ENCODE data around the gene ZNF280B. TPM values are rescaled to one million over a fixed set of nuclear protein-coding genes. Genes with fewer than 3 reads are reported as not detected.
A peak's percentile ranks its signal among the peaks of the same experiment; 100 is the strongest.
"Not testable (repeated sequence)": the region's sequence is repeated elsewhere in the genome, so short reads cannot be mapped to it uniquely, and the experiment has no call there.

The ZNF280B gene
- total and polyA plus RNA-seq, 9 donors = 3.1 to 9.3 (median 4.1) TPM

DNA sequence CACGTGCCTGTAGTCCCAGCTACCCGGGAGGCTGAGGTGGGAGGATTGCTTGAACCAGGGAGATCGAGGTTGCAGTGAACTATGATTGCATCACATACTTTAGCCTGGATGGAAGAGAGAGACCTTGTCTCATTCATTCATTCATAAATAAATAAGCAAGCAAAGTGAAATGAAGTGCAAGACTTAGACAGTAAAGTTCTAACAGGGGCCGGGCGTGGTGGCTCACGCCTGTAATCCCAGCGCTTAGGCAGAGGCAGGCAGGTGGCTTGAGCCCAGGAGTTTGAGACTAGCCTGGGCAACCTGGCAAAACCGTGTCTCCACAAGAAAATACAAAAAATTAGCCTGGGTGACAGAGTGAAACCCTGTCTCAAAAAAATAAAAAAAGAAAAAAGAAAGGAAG lies 13.1 kb upstream of the ZNF280B start:
- no peak for DNase-seq
- peaks cover 5% of the 10 kb centered on the region for H3K27me3 ChIP-seq (ENCODE audit: control insufficient read depth, insufficient read depth, low read length)
- WGBS (ENCODE audit: insufficient coverage) = 84% methylated on average over 4 of the region's 8 CpGs

DNA sequence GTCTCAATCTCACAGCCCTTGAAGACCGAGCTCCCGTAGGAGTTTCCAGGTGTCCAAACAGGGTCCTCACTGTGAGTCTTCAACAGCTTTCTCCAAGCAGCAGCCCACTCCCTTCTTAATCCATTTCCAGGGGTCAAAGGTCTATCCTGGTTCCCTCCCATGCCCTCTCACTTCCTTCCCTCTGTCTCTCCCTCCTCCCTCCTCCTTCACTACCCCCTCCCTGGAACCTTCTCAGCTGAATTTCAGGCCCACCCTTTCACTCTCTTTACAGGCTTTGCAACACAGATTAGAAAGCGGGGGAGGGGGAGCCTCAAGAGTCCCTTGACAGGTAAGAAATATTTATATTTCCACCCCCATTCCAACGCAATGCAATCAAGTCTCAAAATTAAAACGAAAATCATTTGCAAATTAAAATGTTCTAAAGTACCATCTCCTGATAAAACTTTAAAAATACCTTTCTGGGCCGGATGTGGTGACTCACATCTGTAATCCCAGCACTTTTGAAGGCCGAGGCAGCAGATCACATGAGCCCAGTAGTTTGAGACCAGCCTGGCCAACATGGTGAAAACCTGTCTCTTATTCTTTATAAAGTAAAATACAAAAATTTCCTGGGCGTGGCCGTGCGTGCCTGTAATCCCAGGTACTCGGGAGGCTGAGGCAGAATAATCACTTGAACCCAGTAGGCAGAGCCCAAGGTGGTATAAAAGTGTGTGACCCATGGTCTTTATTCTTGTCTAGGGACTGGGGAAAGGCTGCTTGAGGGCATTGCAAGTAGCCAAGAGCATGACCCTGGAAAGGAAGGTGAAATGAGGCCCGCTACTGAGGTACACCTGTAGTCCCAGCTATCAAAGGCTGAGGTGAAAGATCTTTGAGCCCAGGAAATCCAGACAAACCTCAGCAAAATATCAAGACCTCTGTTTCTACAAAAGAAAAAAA lies 12.4 kb upstream of the ZNF280B start:
- no peak overlapping the region for H3K4me3 ChIP-seq (ENCODE audit: low read length)
- H3K27me3 ChIP-seq (ENCODE audit: control insufficient read depth, insufficient read depth, low read length) = peaks cover 5% of the 10 kb centered on the region
- no peaks in the 10 kb centered on the region for H3K9me3 ChIP-seq (replicated peaks; ENCODE audit: control insufficient read depth, low read depth, low read length)
- WGBS (ENCODE audit: insufficient coverage) = 81% methylated on average over 8 of the region's 12 CpGs
- H3K4me1 ChIP-seq (ENCODE audit: control insufficient read depth, insufficient read depth, low read length) = no peaks in the 10 kb centered on the region
- no peak overlapping the region for H3K27ac ChIP-seq (ENCODE audit: low read length)
- no peak for DNase-seq
- H3K36me3 ChIP-seq (ENCODE audit: control insufficient read depth, insufficient read depth, low read length) = no peaks in the 10 kb centered on the region

More for the DNA sequence above, 13.1 kb upstream of the ZNF280B start:
- no peak overlapping the region for H3K27ac ChIP-seq (ENCODE audit: low read length)
- H3K4me1 ChIP-seq (ENCODE audit: control insufficient read depth, insufficient read depth, low read length) = no peaks in the 10 kb centered on the region
- H3K36me3 ChIP-seq (ENCODE audit: control insufficient read depth, insufficient read depth, low read length) = no peaks in the 10 kb centered on the region
- H3K4me3 ChIP-seq (ENCODE audit: low read length) = no peak overlapping the region
- H3K9me3 ChIP-seq (replicated peaks; ENCODE audit: control insufficient read depth, low read depth, low read length) = no peaks in the 10 kb centered on the region

DNA sequence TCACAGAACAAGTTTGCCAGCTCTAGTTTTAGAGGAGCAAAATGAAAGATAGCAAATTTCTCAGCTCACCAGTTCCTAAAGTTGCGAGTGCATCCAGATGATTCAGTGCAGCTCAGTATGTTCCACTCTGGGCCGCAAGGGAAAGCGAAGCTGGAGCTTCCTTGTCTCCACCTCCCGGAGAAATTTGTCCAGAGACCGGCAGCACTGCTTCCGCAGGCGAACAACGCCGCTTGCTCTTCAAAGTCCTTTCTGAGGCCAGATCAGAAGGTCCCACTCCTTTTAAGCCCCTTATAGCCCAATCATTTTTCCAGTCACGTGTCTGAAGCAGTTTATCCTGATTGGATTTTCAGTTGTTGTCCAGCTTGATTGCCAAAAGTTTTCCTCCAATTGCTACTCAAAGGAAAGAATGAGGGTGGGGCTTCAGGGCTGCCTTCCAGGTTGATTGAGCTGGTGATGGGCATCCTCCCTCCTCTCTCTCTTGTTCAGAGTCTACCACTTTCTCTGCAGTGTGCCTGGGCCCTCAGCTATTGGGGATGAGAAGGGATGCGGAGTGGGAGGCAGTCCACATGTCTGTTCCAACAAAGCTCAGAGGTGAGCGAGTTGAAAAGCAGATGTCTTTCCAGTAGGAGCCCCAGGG lies 11.6 kb upstream of the ZNF280B start, which contains the start of gene ZNF280A:
Gene ZNF280A, minus strand, starts transcription at position 251 of the 637 bp plus-strand sequence. CDS start 4,640 bp downstream, outside the sequence.
- Histone ChIP-seq H3K9me3 (replicated peaks; ENCODE audit: control insufficient read depth, low read depth, low read length) (no peaks in the 10 kb centered on the region), H3K4me1 (ENCODE audit: control insufficient read depth, insufficient read depth, low read length) (peaks cover under 1% of the 10 kb centered on the region), H3K27me3 (ENCODE audit: control insufficient read depth, insufficient read depth, low read length) (peaks cover 3% of the 10 kb centered on the region), H3K4me3 (ENCODE audit: low read length) (no peak within 1 kb of the TSS), H3K36me3 (ENCODE audit: control insufficient read depth, insufficient read depth, low read length) (no peaks in the 10 kb centered on the region), H3K27ac (ENCODE audit: low read length) (no peak within 1 kb of the TSS)
- DNase-seq = peak; percentile 43
- WGBS (ENCODE audit: insufficient coverage) = 52% methylated on average over 10 of the region's 12 CpGs

GRCh38 chr22:22519591-22519990 lies 11.0 kb upstream of the ZNF280B start:
- DNase-seq = no peak
- Histone ChIP-seq H3K36me3 (ENCODE audit: control insufficient read depth, insufficient read depth, low read length) (no peaks in the 10 kb centered on the region), H3K27ac (ENCODE audit: low read length) (no peak overlapping the region), H3K9me3 (replicated peaks; ENCODE audit: control insufficient read depth, low read depth, low read length) (no peaks in the 10 kb centered on the region), H3K4me3 (ENCODE audit: low read length) (no peak overlapping the region), H3K27me3 (ENCODE audit: control insufficient read depth, insufficient read depth, low read length) (peaks cover 3% of the 10 kb centered on the region), H3K4me1 (ENCODE audit: control insufficient read depth, insufficient read depth, low read length) (peaks cover 4% of the 10 kb centered on the region)
- WGBS (ENCODE audit: insufficient coverage) = 62% methylated on average over 4 of the region's 5 CpGs

GRCh38 chr22:22516992-22517391 lies 8.4 kb upstream of the ZNF280B start:
- Histone ChIP-seq H3K4me3 (ENCODE audit: low read length) (no peak overlapping the region), H3K4me1 (ENCODE audit: control insufficient read depth, insufficient read depth, low read length) (peaks cover 11% of the 10 kb centered on the region), H3K27ac (ENCODE audit: low read length) (no peak overlapping the region), H3K9me3 (replicated peaks; ENCODE audit: control insufficient read depth, low read depth, low read length) (no peaks in the 10 kb centered on the region), H3K36me3 (ENCODE audit: control insufficient read depth, insufficient read depth, low read length) (no peaks in the 10 kb centered on the region), H3K27me3 (ENCODE audit: control insufficient read depth, insufficient read depth, low read length) (no peaks in the 10 kb centered on the region)
- no CpG with 5 or more reads among the region's 4 CpGs for WGBS (ENCODE audit: insufficient coverage)
- no peak for DNase-seq

DNA sequence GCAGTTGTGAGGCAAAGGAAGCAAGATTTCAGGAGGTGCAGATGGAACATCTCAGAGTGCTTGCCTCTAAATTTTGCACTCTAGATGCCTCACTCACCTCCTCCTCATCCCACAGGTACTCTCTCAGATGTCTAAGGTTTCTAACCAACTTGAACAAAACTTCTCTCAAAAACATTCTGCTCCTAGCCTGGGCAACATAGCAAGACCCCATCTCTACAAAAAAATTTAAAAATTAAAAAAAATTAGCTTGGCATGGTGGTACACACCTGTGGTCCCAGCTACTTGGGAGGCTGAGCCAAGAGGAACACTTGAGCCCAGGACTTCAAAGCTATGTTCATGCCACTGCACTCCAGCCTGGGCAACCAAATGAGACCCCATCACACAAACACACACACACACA lies 7.3 kb upstream of the ZNF280B start:
- no peaks in the 10 kb centered on the region for H3K9me3 ChIP-seq (replicated peaks; ENCODE audit: control insufficient read depth, low read depth, low read length)
- H3K27ac ChIP-seq (ENCODE audit: low read length) = no peak overlapping the region
- peaks cover 11% of the 10 kb centered on the region for H3K4me1 ChIP-seq (ENCODE audit: control insufficient read depth, insufficient read depth, low read length)
- no peaks in the 10 kb centered on the region for H3K27me3 ChIP-seq (ENCODE audit: control insufficient read depth, insufficient read depth, low read length)
- no peak overlapping the region for H3K4me3 ChIP-seq (ENCODE audit: low read length)
- H3K36me3 ChIP-seq (ENCODE audit: control insufficient read depth, insufficient read depth, low read length) = no peaks in the 10 kb centered on the region
- no peak for DNase-seq

DNA sequence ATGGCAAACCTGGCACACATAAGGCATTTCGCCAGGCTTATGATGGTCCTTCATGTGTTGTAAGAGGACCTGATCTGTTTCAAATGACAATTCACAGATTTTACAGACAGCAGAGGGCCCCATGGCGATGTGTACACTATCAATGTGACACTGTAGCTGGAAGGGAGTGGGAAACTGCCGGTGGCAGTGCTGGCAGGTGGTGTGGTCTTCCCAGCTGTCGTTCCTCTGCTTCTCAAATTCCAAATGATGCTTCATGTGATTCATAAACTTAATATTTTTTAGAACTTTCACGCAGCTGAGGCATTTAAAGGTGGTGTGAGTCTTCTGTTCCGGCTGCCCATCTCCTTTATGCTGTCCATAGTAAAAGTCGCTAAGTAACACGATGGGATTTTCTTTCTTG lies 5.9 kb upstream of the ZNF280B start:
- H3K36me3 ChIP-seq (ENCODE audit: control insufficient read depth, insufficient read depth, low read length); H3K27me3 ChIP-seq (ENCODE audit: control insufficient read depth, insufficient read depth, low read length); H3K9me3 ChIP-seq (replicated peaks; ENCODE audit: control insufficient read depth, low read depth, low read length); H3K4me3 ChIP-seq (ENCODE audit: low read length): not testable (repeated sequence)
- Histone ChIP-seq H3K4me1 (ENCODE audit: control insufficient read depth, insufficient read depth, low read length) (peaks cover 11% of the 10 kb centered on the region), H3K27ac (ENCODE audit: low read length) (peak overlapping the region; percentile 42)
- 48% methylated on average over 3 of the region's 8 CpGs for WGBS (ENCODE audit: insufficient coverage)
- peak; percentile 27 for DNase-seq

DNA sequence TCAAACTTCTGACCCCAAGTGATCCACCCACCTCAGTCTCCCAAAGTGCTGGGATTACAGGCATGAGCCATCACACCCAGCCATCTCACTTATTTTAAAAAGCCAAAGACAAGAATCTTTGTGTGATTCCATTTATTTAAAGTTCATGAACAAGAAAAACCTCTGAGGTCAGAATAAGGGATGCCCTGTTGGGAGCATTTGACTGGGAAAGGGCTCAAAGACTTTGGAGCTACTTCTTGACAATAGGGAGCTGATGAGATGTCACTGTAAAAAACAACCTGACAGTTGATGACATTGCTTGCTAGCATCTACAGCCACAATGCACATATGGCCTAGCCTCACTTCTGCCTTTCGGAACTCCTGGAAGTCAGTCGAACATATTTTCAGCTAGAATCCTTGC lies 5.1 kb upstream of the ZNF280B start:
- Histone ChIP-seq H3K4me1 (ENCODE audit: control insufficient read depth, insufficient read depth, low read length) (peaks cover 14% of the 10 kb centered on the region), H3K9me3 (replicated peaks; ENCODE audit: control insufficient read depth, low read depth, low read length) (peaks cover 2% of the 10 kb centered on the region), H3K36me3 (ENCODE audit: control insufficient read depth, insufficient read depth, low read length) (no peaks in the 10 kb centered on the region), H3K27me3 (ENCODE audit: control insufficient read depth, insufficient read depth, low read length) (no peaks in the 10 kb centered on the region), H3K27ac (ENCODE audit: low read length) (no peak overlapping the region), H3K4me3 (ENCODE audit: low read length) (no peak overlapping the region)
- 100% methylated on average over 2 of the region's 2 CpGs for WGBS (ENCODE audit: insufficient coverage)
- no peak for DNase-seq

DNA sequence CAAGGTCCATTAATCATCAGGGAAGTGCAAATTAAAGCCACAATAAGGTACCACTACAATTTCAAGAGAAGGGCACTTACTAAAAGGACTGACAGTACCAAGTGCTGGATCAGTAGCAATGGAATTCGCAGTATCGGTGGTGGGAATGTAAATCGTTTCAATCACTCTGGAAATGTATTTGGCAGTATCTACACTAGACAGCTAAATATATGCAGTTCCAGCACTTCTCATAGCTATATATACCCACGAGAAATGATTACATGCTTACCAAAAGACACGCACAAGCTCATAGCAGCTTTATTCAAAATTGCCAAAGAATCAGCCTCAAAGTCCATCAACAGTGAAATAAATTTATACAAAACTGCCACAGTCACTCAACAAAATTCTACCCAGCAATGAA lies 4.4 kb upstream of the ZNF280B start:
- Histone ChIP-seq H3K27ac (ENCODE audit: low read length) (no peak overlapping the region), H3K9me3 (replicated peaks; ENCODE audit: control insufficient read depth, low read depth, low read length) (peaks cover 2% of the 10 kb centered on the region), H3K27me3 (ENCODE audit: control insufficient read depth, insufficient read depth, low read length) (no peaks in the 10 kb centered on the region), H3K4me1 (ENCODE audit: control insufficient read depth, insufficient read depth, low read length) (peaks cover 17% of the 10 kb centered on the region), H3K4me3 (ENCODE audit: low read length) (no peak overlapping the region), H3K36me3 (ENCODE audit: control insufficient read depth, insufficient read depth, low read length) (no peaks in the 10 kb centered on the region)
- 40% methylated on average over 2 of the region's 5 CpGs for WGBS (ENCODE audit: insufficient coverage)
- DNase-seq = peak; percentile 5

DNA sequence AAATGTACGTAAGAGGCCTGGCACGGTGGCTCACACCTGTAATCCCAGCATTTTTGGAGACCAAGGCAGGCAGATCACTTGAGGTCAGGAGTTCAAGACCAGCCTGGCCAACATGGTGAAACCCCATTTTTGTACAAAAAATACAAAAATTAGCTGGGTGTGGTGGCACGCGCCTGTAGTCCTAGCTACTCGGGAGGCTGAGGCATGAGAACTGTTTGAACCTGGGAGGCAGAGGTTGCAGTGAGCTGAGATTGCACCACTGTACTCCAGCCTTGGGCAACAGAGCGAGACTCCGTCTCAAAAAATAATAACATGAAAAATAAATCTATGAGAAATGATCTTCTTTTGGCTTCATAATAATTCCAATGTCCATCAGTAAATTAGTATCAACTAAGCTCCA lies 2.3 kb upstream of the ZNF280B start:
- H3K9me3 ChIP-seq (replicated peaks; ENCODE audit: control insufficient read depth, low read depth, low read length); H3K27me3 ChIP-seq (ENCODE audit: control insufficient read depth, insufficient read depth, low read length); H3K36me3 ChIP-seq (ENCODE audit: control insufficient read depth, insufficient read depth, low read length); H3K27ac ChIP-seq (ENCODE audit: low read length); H3K4me3 ChIP-seq (ENCODE audit: low read length); DNase-seq: not testable (repeated sequence)
- WGBS (ENCODE audit: insufficient coverage) = 94% methylated on average over 3 of the region's 7 CpGs
- peaks cover 18% of the 10 kb centered on the region for H3K4me1 ChIP-seq (ENCODE audit: control insufficient read depth, insufficient read depth, low read length)

All from muscle of leg (tissue), 11 donors.